ENCODE results near the gene ACLY.

The ACLY gene

DNA sequence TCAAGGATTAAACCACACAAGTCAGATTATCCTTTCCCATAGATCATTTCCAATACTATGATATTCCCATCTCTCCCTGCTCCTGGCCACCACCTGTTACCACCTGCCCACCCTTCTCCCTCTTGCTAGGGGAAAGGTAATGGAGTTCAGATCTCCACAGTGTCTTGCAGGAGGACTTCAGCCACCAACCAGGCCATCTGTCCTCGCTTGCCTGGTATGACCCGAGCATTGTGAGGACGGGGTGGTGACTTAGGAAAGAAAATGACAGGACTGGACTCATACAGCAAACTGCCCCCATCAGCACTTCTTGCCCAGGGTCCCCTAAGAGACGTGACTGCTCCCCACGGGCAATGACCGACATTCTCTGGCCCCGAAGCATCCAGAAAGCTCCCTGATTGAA is 95.2 kb downstream of the ACLY start:
- no peak for DNase-seq

DNA sequence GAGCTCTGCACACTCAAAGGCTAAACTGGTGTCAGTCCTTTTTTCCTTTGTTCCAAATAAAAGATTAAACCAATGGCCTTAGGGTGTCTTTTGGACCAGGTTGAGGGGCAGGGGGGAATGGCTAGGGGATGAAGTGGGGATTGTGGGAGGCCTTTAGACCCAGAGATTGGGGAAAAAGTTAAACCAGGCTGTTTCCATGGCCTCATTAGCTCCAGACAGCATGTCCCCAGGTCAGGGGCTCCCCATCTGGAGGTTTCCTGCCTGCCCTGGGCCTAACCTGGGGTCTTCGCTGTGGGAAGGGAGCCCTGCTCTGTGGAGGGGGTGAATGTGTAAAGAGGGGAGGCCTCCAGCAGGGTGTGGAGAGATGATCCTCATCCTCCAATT is 95.6 kb downstream of the ACLY start:
- DNase-seq = no peak

DNA sequence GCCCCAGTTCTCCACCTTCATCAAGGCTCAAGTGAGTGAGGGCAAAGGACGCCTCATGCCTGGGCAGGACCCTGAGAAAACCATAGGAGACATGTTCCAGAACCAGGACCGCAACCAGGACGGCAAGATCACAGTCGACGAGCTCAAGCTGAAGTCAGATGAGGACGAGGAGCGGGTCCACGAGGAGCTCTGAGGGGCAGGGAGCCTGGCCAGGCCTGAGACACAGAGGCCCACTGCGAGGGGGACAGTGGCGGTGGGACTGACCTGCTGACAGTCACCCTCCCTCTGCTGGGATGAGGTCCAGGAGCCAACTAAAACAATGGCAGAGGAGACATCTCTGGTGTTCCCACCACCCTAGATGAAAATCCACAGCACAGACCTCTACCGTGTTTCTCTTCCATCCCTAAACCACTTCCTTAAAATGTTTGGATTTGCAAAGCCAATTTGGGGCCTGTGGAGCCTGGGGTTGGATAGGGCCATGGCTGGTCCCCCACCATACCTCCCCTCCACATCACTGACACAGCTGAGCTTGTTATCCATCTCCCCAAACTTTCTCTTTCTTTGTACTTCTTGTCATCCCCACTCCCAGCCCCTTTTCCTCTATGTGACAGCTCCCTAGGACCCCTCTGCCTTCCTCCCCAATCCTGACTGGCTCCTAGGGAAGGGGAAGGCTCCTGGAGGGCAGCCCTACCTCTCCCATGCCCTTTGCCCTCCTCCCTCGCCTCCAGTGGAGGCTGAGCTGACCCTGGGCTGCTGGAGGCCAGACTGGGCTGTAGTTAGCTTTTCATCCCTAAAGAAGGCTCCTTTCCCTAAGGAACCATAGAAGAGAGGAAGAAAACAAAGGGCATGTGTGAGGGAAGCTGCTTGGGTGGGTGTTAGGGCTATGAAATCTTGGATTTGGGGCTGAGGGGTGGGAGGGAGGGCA is 96.3 kb downstream of the ACLY start:
- DNase-seq = no peak

DNA sequence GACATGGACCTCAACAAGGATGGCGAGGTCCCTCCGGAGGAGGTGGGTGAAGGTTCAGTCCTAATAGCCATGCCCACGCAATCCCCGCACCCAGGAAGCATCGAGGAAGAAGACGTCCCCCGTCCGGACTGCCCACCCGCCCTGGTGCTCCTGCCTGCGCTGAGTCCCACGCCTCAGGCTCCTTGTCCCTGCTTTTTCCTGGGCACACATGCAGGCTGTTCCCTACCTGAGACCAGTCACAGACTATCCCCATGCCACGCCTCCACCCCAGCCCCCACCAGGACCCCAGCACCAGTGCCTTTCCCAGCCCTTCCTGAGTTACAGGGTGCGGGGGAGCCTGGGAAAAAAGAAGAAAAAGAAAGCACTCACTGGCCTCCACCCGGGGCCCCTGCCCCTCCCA is 97.0 kb downstream of the ACLY start:
- no peak for DNase-seq

DNA sequence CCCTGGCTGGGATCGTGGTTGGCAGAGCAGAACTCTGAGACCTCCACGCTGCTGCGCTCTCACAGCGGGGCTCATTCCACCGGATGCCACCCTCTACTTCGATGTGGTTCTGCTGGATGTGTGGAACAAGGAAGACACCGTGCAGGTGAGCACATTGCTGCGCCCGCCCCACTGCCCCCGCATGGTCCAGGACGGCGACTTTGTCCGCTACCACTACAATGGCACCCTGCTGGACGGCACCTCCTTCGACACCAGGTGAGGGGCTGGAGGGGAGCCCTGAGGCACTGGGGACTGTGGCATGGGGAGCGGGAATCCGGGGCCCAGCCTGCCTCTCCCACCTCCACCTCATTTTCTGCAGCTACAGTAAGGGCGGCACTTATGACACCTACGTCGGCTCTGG is 100.7 kb downstream of the ACLY start:
- DNase-seq = no peak
